Tibial nerve (tissue), 4 donors: ENCODE data around the gene CDR2.

Experiments
- EP300 ChIP-seq, 2 donors: sonication (generic); formaldehyde crosslinking; IDR thresholded peaks; one replicate each; pipeline ENCODE4 v1.6.1; 2017; ENCODE audit warnings: antibody characterized with exemption in 2 of 2, mild to moderate bottlenecking in 1 of 2
- POLR2A ChIP-seq, 2 donors: fragments of 450-650 bp; IDR thresholded peaks; one replicate each; pipeline ENCODE4 v1.6.1; 2017; ENCODE audit warnings: antibody characterized with exemption in 2 of 2, mild to moderate bottlenecking in 2 of 2, moderate library complexity in 2 of 2
- TF ChIP-seq, protein P1 (sequence below), 5 experiments: fragments of 200-600 bp in 3 of 5; fragments of 450-650 bp in 2 of 5; sonication (generic) in 3 of 5; IDR thresholded peaks; one replicate each; pipeline ENCODE4 v1.5.1; 2016 to 2019; ENCODE audit warnings: antibody characterized with exemption in 5 of 5, mild to moderate bottlenecking in 3 of 5, moderate library complexity in 2 of 5

DNA sequence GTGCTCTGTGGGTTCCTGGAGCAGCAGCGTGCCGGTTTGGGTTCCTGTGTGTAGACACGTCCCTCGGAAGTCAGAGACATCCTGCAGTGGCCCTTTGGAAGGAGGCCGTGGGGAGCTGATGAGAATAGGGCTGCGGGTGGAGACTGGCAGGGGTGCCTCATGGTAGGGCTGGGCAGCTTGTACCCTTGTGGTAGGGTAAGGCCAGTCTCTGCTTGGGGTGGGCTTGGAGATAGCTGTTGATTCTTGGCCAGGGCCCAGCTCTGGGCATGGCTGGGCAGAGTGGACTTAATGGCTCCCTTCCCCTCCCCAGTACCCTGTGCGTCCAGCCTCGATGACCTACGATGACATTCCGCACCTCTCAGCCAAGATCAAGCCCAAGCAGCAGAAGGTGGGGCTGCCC, 66.6 kb downstream of the CDR2 start:
- TF ChIP-seq POLR2A (IDR thresholded peaks at IDR 0.05) (no peak), EP300 (IDR thresholded peaks at IDR 0.05) (no peak)
- TF ChIP-seq, protein P1, sequence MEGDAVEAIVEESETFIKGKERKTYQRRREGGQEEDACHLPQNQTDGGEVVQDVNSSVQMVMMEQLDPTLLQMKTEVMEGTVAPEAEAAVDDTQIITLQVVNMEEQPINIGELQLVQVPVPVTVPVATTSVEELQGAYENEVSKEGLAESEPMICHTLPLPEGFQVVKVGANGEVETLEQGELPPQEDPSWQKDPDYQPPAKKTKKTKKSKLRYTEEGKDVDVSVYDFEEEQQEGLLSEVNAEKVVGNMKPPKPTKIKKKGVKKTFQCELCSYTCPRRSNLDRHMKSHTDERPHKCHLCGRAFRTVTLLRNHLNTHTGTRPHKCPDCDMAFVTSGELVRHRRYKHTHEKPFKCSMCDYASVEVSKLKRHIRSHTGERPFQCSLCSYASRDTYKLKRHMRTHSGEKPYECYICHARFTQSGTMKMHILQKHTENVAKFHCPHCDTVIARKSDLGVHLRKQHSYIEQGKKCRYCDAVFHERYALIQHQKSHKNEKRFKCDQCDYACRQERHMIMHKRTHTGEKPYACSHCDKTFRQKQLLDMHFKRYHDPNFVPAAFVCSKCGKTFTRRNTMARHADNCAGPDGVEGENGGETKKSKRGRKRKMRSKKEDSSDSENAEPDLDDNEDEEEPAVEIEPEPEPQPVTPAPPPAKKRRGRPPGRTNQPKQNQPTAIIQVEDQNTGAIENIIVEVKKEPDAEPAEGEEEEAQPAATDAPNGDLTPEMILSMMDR (IDR thresholded peaks at IDR 0.05): no peak
